ENCODE measurements around the gene TRAF3IP1. TPM values are rescaled to one million over a fixed set of nuclear protein-coding genes. Genes with fewer than 3 reads are reported as not detected.

TRAF3IP1 gene
- total and polyA plus RNA-seq, 2 of the 13 experiments (the other 11 are each of a cell fraction or from before 2014, with no cell fraction given): 4.1 to 12.9 TPM

GRCh38 chr2:238434846-238435751 is 114.8 kb downstream of the TRAF3IP1 start (continued):
- TF ChIP-seq ATF6 (CRISPR knock-in tag; conservative IDR thresholded peaks at IDR 0.05) (no peak), HNRNPL (IDR thresholded peaks at IDR 0.05; ENCODE audit: low read depth, low read length) (no peak), FOXP4 (CRISPR knock-in tag; IDR thresholded peaks at IDR 0.05) (peak; percentile 39; the same call in 1 of the 2 replicates), ZFP62 (CRISPR knock-in tag; IDR thresholded peaks at IDR 0.05) (no peak), NR2F2 (IDR thresholded peaks at IDR 0.05; ENCODE audit: borderline replicate concordance, low read depth) (no peak), NKX3-1 (CRISPR knock-in tag; IDR thresholded peaks at IDR 0.05) (no peak), ZNF652 (CRISPR knock-in tag; IDR thresholded peaks at IDR 0.05; ENCODE audit: borderline replicate concordance, low read depth) (no peak), ZFP36 (IDR thresholded peaks at IDR 0.05; ENCODE audit: borderline replicate concordance, low read depth, low read length, partially characterized antibody) (peak; percentile 63), ZNF749 (CRISPR knock-in tag; IDR thresholded peaks at IDR 0.05; ENCODE audit: borderline replicate concordance) (no peak), SPEN (CRISPR knock-in tag; IDR thresholded peaks at IDR 0.05; ENCODE audit: low read depth) (0 out of 2 replicates have a peak, but pooled peaks have one; percentile 34), ZFYVE20 (CRISPR knock-in tag; IDR thresholded peaks at IDR 0.05; ENCODE audit: borderline replicate concordance, low read depth) (no peak), SOX5 (CRISPR knock-in tag; IDR thresholded peaks at IDR 0.05; ENCODE audit: borderline replicate concordance) (peak; percentile 53; the same call in 1 of the 2 replicates), SOX6 (IDR thresholded peaks at IDR 0.05) (no peak), SOX6 (CRISPR knock-in tag; IDR thresholded peaks at IDR 0.05) (peak; percentile 73), PRDM10 (CRISPR knock-in tag; IDR thresholded peaks at IDR 0.05; ENCODE audit: low read depth) (no peak), ZBTB49 (CRISPR knock-in tag; IDR thresholded peaks at IDR 0.05; ENCODE audit: borderline replicate concordance) (no peak), ZNF446 (CRISPR knock-in tag; IDR thresholded peaks at IDR 0.05) (no peak), TOPORS (CRISPR knock-in tag; IDR thresholded peaks at IDR 0.05) (0 out of 2 replicates have a peak, but pooled peaks have one; percentile 43), MAF1 (CRISPR knock-in tag; IDR thresholded peaks at IDR 0.05; ENCODE audit: borderline replicate concordance) (0 out of 2 replicates have a peak, but pooled peaks have one; percentile 50)
